Measurements from ENCODE around the gene SNAPC2. TPM values are rescaled to one million over a fixed set of nuclear protein-coding genes. Genes with fewer than 3 reads are reported as not detected.

SNAPC2 gene
- total RNA-seq, 4 donors from 2014 or later = 11.4 to 35.9 (median 13.0) TPM

DNA sequence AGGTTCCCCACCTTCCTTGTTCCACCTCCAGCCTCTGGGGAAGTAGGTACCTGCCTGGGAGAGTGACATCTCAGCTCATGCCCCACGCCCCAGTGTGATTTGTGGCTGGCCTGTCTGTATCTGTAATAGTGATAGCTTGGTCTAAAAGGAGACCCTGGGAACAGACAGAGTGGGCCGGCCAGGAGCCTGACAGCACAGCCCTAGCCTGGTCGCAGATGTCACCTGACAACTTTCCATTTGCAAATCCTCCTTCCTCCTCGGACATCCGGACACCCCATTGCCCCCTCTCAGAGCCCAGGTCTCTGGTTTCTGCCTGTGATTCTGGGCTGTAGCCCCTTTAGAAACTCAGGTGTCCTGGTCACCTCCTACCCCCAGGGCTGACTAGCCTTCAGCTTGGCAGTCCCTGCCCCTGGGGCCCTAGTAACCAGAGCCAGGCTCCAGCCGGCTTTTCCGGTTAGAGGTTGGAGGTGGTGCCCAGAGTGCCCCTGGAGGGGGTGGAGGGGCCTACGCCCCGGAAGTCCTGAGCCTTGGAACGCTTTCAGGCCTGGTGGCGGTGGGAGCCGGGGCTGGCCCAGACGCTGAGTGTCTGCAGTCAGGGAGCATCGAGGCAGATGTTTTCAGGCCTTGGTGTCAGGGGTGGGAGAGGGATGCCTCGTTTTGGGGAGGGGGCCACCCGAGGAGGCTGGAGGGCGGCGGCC lies 25.4 kb upstream of the SNAPC2 start:
- Histone ChIP-seq H3K9me3 (no peaks in the 10 kb centered on the region), H3K27ac (no peak overlapping the region), H3K4me1 (peaks cover 0 to 6% (median 3%) of the 10 kb centered on the region in 4 donors), H3K27me3 (peaks cover 3% of the 10 kb centered on the region), H3K4me3 (no peak overlapping the region), H3K36me3 (no peaks in the 10 kb centered on the region)
- DNase-seq = peak; percentile 43
- in situ Hi-C loops (cut with MboI; ENCODE audit: low pct_ligation_motif_present in 1 of 4, low pct_unique_long_range_greater_than_20kb in 1 of 4, low sequenced_read_pairs in 3 of 4) = no loop called here
- WGBS, 2 donors (ENCODE audit: low coverage in 1 of 2) = 49 to 60% methylated on average over 2 to 18 of the region's 18 CpGs
- intact Hi-C loops (cut with DNase I; ENCODE audit: low total_unique reads) = loop anchor here (5.0 kb wide), 1 partner anchor 1438 kb away; no protein-coding TSS in a partner anchor
- no peak for TF ChIP-seq EP300 (IDR thresholded peaks at IDR 0.05; ENCODE audit: low read depth)
- peak; percentile 6 for TF ChIP-seq POLR2A (IDR thresholded peaks at IDR 0.05)
- no peak for TF ChIP-seq CTCF (IDR thresholded peaks at IDR 0.05)

GRCh38 chr19:7895565-7895964 lies 24.6 kb upstream of the SNAPC2 start:
- WGBS, 2 donors (ENCODE audit: low coverage in 1 of 2) = 84% methylated on average over 13 of the region's 13 CpGs; no CpG with 5 or more reads in 1 of the 2 donors
- Histone ChIP-seq H3K4me1 (peaks cover 0 to 6% (median 3%) of the 10 kb centered on the region in 4 donors), H3K27me3 (no peaks in the 10 kb centered on the region), H3K36me3 (no peaks in the 10 kb centered on the region), H3K27ac (no peak overlapping the region), H3K9me3 (no peaks in the 10 kb centered on the region), H3K4me3 (no peak overlapping the region)
- intact Hi-C loops (cut with DNase I; ENCODE audit: low total_unique reads) (loop anchor here (5.0 kb wide), 1 partner anchor 1437 kb away; no protein-coding TSS in a partner anchor), in situ Hi-C loops (cut with MboI; ENCODE audit: low pct_ligation_motif_present in 1 of 4, low pct_unique_long_range_greater_than_20kb in 1 of 4, low sequenced_read_pairs in 3 of 4) (no loop called here)
- TF ChIP-seq POLR2A (IDR thresholded peaks at IDR 0.05) (no peak), POLR2AphosphoS5 (IDR thresholded peaks at IDR 0.05) (no peak), EP300 (IDR thresholded peaks at IDR 0.05; ENCODE audit: low read depth) (no peak), CTCF (IDR thresholded peaks at IDR 0.05) (no peak)
- DNase-seq = peak; percentile 6

DNA sequence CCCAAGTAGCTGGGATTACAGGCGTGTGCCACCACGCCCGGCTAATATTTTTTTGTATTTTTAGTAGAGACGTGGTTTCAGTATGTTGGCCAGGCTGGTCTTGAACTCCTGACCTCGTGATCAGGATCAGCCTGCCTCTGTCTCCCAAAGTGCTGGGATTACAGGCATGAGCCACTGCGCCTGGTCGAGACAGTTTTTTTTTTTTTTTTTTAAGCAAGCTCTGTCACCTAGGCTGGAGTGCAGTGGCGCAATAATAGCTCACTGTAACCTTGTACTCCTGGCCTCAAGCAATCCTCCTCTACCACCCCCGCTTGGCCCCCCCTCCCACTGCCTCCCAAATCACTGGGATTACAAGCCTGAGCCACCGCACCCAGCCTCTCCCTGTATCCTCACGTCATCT lies 22.8 kb upstream of the SNAPC2 start:
- WGBS, 2 donors (ENCODE audit: low coverage in 1 of 2) = 85 to 89% methylated on average over 3 to 11 of the region's 11 CpGs
- no peak for DNase-seq
- H3K36me3 ChIP-seq = no peaks in the 10 kb centered on the region
- intact Hi-C loops (cut with DNase I; ENCODE audit: low total_unique reads) = loop anchor here (5.0 kb wide), 1 partner anchor 1435 kb away; no protein-coding TSS in a partner anchor
- H3K27ac ChIP-seq = no peak overlapping the region
- H3K9me3 ChIP-seq = no peaks in the 10 kb centered on the region
- in situ Hi-C loops (cut with MboI; ENCODE audit: low pct_ligation_motif_present in 1 of 4, low pct_unique_long_range_greater_than_20kb in 1 of 4, low sequenced_read_pairs in 3 of 4) = no loop called here
- TF ChIP-seq CTCF (IDR thresholded peaks at IDR 0.05) = no peak
- no peak for TF ChIP-seq EP300 (IDR thresholded peaks at IDR 0.05; ENCODE audit: low read depth)
- no peak for TF ChIP-seq POLR2A (IDR thresholded peaks at IDR 0.05)
- TF ChIP-seq POLR2AphosphoS5 (IDR thresholded peaks at IDR 0.05) = no peak
- no peak overlapping the region for H3K4me3 ChIP-seq
- H3K27me3 ChIP-seq = no peaks in the 10 kb centered on the region
- H3K4me1 ChIP-seq = peaks cover 0 to 6% (median 3%) of the 10 kb centered on the region in 4 donors

- Histone ChIP-seq H3K4me3 (no peak overlapping the region), H3K36me3 (no peaks in the 10 kb centered on the region), H3K9me3 (no peaks in the 10 kb centered on the region), H3K27me3 (no peaks in the 10 kb centered on the region), H3K4me1 (peaks cover 3 to 15% (median 12%) of the 10 kb centered on the region in 4 donors), H3K27ac (no peak overlapping the region)
- TF ChIP-seq POLR2AphosphoS5 (IDR thresholded peaks at IDR 0.05) (no peak), POLR2A (IDR thresholded peaks at IDR 0.05) (no peak), CTCF (IDR thresholded peaks at IDR 0.05) (no peak), EP300 (IDR thresholded peaks at IDR 0.05; ENCODE audit: low read depth) (no peak)
- intact Hi-C loops (cut with DNase I; ENCODE audit: low total_unique reads) = loop anchor here (5.0 kb wide), 1 partner anchor 1433 kb away; no protein-coding TSS in a partner anchor
- in situ Hi-C loops (cut with MboI; ENCODE audit: low pct_ligation_motif_present in 1 of 4, low pct_unique_long_range_greater_than_20kb in 1 of 4, low sequenced_read_pairs in 3 of 4) = no loop called here
- DNase-seq = peak; percentile 6
- 94% methylated on average over 16 of the region's 16 CpGs; no CpG with 5 or more reads in 1 of the 2 donors for WGBS, 2 donors (ENCODE audit: low coverage in 1 of 2)
Observed at GRCh38 chr19:7898967-7899366, 21.2 kb upstream of the SNAPC2 start.

Measured in transverse colon (tissue), 4 donors.